Stimulated activated CD4-positive, alpha-beta T cell treated with anti-CD3 and anti-CD28 coated beads, Interleukin-4, amount 100 ng/mL, for 24 hours (primary cell): ENCODE data around the gene MS4A15.

Source experiments
- DNase-seq: peaks from one replicate; pipeline ENCODE4 v3.0.0-alpha.2; 2020

Gene MS4A15

GRCh38 chr11:60780774-60781173 is 24.1 kb downstream of the MS4A15 start:
- DNase-seq = no peak

GRCh38 chr11:60781286-60781980 is 24.8 kb downstream of the MS4A15 start:
- DNase-seq = no peak

GRCh38 chr11:60781981-60782316 is 25.3 kb downstream of the MS4A15 start:
- no peak for DNase-seq

- no peak for DNase-seq
These were observed 25.9 kb downstream of the MS4A15 start for GRCh38 chr11:60782393-60783140.

GRCh38 chr11:60783141-60783484 is 26.4 kb downstream of the MS4A15 start:
- DNase-seq = no peak

GRCh38 chr11:60783911-60784310 is 27.2 kb downstream of the MS4A15 start:
- no peak for DNase-seq

- no peak for DNase-seq
These were observed 28.5 kb downstream of the MS4A15 start, which contains the start of gene MS4A10 for GRCh38 chr11:60785136-60785535. TSS of gene MS4A10 (plus strand) at chr11:60785333. CDS start at chr11:60790336, 5,003 bp downstream.

- DNase-seq = no peak
These were observed 29.2 kb downstream of the MS4A15 start for GRCh38 chr11:60785806-60786361.

- no peak for DNase-seq
These were observed 30.3 kb downstream of the MS4A15 start for GRCh38 chr11:60786811-60787567.

- no peak for DNase-seq
These were observed 31.9 kb downstream of the MS4A15 start for GRCh38 chr11:60788401-60789125.

- DNase-seq = no peak
These were observed 34.1 kb downstream of the MS4A15 start for GRCh38 chr11:60790726-60791125.

- DNase-seq = no peak
These were observed 34.7 kb downstream of the MS4A15 start for GRCh38 chr11:60791153-60791933.

GRCh38 chr11:60792521-60792920 is 35.9 kb downstream of the MS4A15 start:
- no peak for DNase-seq

GRCh38 chr11:60795291-60795690 is 38.6 kb downstream of the MS4A15 start:
- no peak for DNase-seq

- no peak for DNase-seq
These were observed 41.4 kb downstream of the MS4A15 start for GRCh38 chr11:60797846-60798630.

- DNase-seq = no peak
These were observed 42.0 kb downstream of the MS4A15 start for GRCh38 chr11:60798631-60799030.

- DNase-seq = no peak
These were observed 44.5 kb downstream of the MS4A15 start for GRCh38 chr11:60801194-60801593.

- no peak for DNase-seq
These were observed 46.7 kb downstream of the MS4A15 start for GRCh38 chr11:60803273-60803936.

GRCh38 chr11:60809249-60809648 is 52.6 kb downstream of the MS4A15 start:
- DNase-seq = no peak

- DNase-seq = no peak
These were observed 53.0 kb downstream of the MS4A15 start for GRCh38 chr11:60809691-60810090.

GRCh38 chr11:60810151-60810550 is 53.5 kb downstream of the MS4A15 start:
- no peak for DNase-seq
